AG20443 (cell line): ENCODE measurements around the gene MYD88.

Experiments used
- DNase-seq: peaks from one replicate; pipeline ENCODE4 v3.0.0; 2012; ENCODE audit warnings: low spot score, mixed read lengths

MYD88 gene

DNA sequence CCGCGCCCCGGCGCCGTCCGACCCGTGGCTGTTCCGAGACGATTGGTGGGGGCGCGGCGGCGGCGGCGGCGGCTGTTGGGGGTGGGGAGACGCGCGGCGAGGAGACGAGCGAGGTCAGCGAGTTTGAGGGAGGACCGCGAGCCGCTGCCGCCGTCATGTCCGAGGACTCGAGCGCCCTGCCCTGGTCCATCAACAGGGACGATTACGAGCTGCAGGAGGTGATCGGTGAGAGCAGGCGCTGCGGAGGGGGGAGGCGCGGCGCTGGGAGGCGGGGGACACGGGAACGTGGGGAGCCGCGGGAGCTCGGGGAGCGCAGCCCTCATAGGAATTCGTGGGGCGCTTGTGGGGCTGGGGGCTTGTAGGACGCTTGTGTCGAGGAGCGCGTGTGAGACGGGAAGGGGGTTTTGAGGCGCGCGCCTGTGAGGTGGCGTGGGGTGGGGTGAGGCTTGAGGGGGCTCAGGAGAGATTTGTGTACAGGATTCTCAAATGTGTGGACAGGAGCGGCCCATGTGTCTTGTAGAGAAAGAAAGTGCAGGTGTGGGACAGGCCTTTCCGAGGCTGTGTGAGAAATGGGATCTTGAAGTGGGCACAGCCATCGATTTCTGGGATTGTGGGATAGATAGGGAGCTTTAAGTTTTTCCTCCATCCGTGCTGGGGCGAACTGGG lies 27.4 kb downstream of the MYD88 start:
- peak; percentile 69 for DNase-seq

DNA sequence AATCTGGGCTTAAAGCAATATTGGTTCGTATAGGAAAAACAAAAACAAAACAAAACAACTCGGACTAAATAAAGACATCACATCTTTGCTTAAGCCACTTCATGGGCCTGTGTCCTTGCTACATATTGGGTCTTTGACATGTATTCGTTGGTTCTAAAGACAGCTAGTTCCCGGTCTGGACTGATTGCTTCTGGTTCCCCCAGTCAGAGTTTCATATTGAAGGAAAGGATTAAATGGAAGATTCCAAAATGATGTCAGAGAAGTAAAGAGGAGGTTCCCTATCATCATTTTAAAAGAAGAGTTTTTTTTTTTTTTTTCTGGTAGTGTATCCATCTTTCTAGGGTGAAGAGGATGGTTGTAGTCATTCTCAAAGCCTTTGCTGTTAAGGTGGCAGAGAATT lies 29.1 kb downstream of the MYD88 start:
- no peak for DNase-seq

DNA sequence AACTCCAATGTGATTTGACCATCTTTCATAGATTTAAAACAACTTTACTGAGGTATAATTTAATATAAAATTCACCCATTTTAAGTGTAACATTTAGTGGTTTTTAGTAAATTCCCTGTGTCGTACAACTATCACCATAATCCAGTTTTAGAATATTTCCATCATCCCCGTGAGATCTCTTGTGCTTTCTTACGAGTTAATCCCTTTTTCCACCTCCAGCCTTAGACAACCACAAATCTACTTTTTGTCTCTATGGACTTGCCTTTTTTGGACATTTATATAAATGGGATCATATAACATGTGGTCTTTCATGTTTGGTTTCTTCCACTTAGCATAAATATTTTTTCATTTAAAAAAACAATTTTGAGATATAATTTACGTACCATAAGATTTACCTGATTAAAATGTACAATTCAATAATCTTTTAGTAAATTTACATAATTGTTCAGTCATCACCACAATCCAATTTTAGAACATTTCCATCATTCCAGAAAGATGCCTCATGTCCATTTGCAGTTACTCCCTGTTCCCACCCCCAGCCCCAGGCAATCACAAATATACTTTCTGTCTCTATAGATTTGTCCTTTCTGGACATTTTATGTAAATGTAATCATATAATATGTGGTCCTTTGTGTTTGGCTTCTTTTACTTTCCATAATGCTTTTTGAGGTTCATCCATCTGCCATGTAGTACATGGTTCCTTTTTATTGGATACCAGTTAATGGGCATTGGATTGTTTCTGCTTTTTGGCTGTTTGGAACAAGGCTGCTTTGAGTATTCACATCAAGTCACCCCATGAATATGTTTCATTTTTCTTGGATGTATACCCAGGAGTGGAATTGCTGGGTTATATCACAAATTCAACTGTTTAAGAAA lies 29.9 kb downstream of the MYD88 start:
- DNase-seq, result no peak

DNA sequence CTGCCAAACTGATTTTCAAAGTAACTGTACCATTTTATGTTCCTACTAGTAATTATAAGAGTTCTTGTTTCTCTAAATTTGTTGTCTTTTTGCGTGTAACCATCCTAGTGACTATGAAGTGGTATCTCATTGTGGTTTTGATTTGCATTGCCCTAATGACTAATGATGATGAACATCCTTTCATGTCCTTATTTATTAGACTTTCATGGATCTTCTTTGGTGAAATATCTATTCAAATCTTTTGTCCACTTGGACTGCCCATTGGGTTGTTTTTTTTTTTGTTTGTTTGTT lies 30.5 kb downstream of the MYD88 start:
- DNase-seq, result no peak

DNA sequence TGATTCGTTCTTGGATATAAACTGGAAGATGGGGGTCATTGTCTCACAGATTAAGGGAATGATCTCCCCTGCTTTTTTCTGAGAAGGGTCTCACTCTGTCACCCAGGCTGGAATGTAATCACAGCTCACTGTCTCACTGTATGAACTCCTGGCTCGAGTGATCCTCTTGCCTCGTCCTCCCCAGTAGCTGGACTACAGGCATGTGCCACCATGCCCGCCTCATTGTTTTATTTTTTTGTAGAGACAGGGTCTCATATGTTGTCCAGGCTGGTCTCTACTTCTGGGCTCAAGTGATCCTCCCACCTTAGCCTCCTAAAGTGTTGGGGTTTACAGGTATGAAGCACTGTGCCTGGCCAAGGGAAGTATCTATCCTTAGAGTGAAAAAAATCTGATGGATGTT lies 32.3 kb downstream of the MYD88 start:
- no peak for DNase-seq

DNA sequence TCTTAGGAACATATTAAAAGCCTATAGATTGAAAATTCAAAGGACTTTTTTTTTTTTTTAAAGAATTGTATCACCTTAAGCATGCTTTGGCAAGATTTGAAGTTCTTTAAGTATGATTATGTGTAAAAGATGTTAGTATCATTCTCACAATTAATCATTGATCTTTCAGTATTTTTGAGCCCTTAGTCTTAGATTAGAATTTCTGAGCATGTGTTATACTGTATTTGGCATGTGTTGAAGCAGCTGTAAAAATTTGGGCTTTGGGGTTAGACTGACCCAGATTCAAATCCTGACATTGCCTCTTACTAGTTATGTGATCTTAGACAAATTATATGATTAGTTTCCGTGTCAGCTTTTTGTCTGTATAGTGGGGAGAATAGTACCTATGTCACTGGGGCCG lies 33.2 kb downstream of the MYD88 start:
- DNase-seq, result no peak

DNA sequence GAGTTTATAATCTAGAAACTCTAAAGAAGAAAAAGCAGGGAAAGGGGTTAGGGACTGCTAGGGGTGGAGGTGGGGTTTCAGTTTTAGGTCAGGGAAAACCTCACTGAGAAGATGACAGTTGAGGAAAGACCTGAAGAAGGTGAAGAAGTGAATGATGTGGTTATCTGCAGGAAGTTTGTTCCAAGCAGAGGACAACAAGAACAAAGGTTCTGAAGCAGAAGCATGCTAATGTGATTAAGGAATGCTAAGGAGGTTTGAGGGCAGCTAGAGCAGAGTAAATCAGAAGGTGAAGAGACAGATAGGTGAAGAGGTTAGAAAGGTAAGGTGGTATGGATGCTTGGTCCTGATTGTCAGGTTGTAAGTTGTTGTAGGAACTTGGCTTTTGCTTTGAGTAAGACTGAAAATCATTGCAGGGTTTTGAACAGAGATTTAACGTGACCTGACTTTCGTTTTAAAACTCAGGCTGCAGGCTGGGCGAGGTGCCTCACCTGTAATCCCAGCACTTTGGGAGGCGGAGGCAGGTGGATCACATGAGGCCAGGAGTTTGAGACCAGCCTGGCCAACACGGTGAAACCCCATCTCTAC lies 35.5 kb downstream of the MYD88 start:
- no peak for DNase-seq

DNA sequence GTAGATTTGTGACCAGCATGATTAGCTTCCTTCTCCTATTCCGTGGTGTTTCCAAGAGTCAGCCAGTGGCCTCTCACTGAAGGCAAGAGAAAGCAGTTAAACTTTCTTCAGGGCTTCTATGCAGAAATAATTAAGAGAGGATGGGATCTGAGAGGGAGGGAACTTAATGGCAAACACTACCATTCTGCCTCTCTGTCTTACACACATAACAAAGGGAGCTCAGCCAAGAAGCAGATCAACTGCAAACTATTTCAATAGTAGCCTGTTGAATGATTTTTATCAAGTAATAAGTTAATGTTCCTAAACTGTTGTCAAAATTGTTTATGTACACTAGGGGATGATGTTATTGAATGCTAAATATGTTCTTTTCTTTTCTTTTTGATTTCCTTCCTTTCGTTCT lies 38.7 kb downstream of the MYD88 start:
- DNase-seq, result peak; percentile 13

DNA sequence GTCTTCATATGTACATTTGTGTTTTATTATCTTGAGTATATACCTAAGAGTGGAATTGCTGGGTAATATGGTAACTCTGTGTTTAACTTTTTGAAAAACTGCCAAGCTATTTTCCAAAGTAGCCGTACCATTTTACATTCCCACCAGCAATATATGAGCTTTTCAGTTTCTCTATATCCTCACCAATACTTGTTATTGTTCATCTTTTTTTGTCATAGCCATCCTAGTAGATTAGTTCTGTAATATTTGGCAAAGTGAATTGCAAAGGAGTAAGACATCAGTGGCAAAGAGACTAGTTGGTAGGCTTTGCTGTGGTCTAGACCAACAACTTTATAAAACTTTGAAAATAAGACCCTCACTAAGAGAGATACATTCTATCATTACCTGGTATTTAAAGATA lies 48.3 kb downstream of the MYD88 start:
- DNase-seq, result no peak

DNA sequence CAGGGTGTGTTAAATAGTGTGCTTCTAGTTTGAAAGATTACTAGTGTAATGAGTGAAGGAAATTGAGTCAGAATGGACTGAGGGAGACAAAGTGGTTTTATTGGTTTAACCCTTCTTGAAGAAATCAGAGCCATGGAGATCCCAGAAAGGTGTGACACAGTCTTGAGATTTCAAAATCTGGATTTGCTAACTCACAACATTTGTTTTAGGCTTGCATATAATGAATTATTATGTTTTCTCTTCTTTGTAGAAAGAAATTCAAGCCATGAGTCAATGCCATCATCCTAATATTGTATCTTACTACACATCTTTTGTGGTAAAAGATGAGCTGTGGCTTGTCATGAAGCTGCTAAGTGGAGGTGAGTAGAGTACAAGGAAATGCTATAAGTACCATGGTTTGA lies 52.0 kb downstream of the MYD88 start:
- DNase-seq, result no peak
